ENCODE measurements around the gene CSF1R. TPM values are rescaled to one million over a fixed set of nuclear protein-coding genes. Genes with fewer than 3 reads are reported as not detected.
A peak's percentile ranks its signal among the peaks of the same experiment; 100 is the strongest.

The CSF1R gene
- polyA plus RNA-seq, 1 donor (not counting 4 experiments of a cell fraction or from before 2014, with no cell fraction given): not detected

DNA sequence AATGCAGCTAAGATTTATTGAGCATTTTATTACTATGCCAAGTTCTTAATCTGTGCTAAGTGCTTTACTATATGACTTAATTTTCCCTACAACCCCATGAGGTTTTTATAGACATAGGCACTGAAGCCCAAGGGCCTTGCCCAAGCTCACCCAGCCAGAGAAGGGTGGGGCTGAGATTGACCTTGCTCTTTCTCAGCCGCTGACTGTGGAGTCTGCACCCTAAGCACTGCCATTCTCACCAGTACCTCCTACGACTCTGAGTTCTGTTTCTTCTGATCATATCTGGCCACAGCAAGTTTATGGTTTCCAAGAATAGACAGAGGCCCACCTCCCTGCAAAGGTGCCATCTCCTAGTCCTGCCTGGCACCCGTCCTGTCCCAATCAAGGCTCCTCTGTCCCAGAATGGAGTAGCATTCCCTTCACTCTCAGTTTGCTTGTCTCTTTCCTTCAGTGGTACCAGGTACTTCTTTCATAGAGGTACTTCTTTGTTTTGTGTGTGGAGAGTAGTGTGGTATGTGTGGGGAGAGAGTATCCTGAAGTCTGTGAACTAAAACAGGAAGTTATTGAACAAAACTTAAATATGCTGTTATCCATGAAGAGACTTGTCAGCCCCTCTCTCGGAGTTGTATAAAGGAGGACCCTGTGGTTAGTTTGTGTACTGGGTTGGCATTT lies 42.6 kb downstream of the CSF1R start:
- no peaks in the 10 kb centered on the region for H3K27me3 ChIP-seq (ENCODE audit: control insufficient read depth, extremely low read depth, insufficient read depth, low read length)
- no peaks in the 10 kb centered on the region for H3K9me1 ChIP-seq (ENCODE audit: control insufficient read depth, extremely low read depth, insufficient read depth, low read length)
- no peak overlapping the region for H2AFZ ChIP-seq (ENCODE audit: control insufficient read depth, low read length)
- H3K79me2 ChIP-seq (ENCODE audit: control insufficient read depth, insufficient read depth, low read length): peaks cover 9% of the 10 kb centered on the region
- H4K20me1 ChIP-seq (ENCODE audit: control insufficient read depth, extremely low read depth, insufficient read depth, low read length): no peaks in the 10 kb centered on the region
- no peak for DNase-seq (ENCODE audit: low read depth, low spot score)
- H3K4me2 ChIP-seq (ENCODE audit: control insufficient read depth, extremely low read depth, insufficient read depth, low read depth, low read length): peak overlapping the region; percentile 11
- TF ChIP-seq EZH2 (IDR thresholded peaks at IDR 0.05; ENCODE audit: low read length): no peak
- TF ChIP-seq CTCF (optimal IDR thresholded peaks at IDR 0.05 in 1 of 3, IDR thresholded peaks at IDR 0.05 in 1 of 3, conservative IDR thresholded peaks at IDR 0.05 in 1 of 3; ENCODE audit: extremely low read depth in 1 of 3, insufficient read depth in 2 of 3, low read length in 3 of 3): no peak
- H3K36me3 ChIP-seq (ENCODE audit: control insufficient read depth in 2 of 2, extremely low read depth in 1 of 2, insufficient read depth in 2 of 2, low read length in 2 of 2): peaks cover 42 to 47% of the 10 kb centered on the region in 2 experiments
- H3K4me1 ChIP-seq (ENCODE audit: control insufficient read depth, extremely low read depth, insufficient read depth, low read length): peaks cover 21% of the 10 kb centered on the region
- no peak overlapping the region for H3K9ac ChIP-seq (ENCODE audit: control insufficient read depth, extremely low read depth, insufficient read depth, low read length)
- no peaks in the 10 kb centered on the region for H3K9me3 ChIP-seq (ENCODE audit: control insufficient read depth, low read depth, low read length)
- dilution Hi-C loops (cut with MboI; ENCODE audit: extremely low pct_ligation_motif_present, low sequenced_read_pairs): no loop called here
- FAIRE-seq: no peak
- no peak overlapping the region for H3K4me3 ChIP-seq (ENCODE audit: control insufficient read depth in 2 of 3, extremely low read depth in 1 of 3, insufficient read depth in 2 of 3, low read depth in 1 of 3, low read length in 3 of 3)
- H3K27ac ChIP-seq (ENCODE audit: control insufficient read depth, insufficient read depth, low read length): peak overlapping the region; percentile 32

DNA sequence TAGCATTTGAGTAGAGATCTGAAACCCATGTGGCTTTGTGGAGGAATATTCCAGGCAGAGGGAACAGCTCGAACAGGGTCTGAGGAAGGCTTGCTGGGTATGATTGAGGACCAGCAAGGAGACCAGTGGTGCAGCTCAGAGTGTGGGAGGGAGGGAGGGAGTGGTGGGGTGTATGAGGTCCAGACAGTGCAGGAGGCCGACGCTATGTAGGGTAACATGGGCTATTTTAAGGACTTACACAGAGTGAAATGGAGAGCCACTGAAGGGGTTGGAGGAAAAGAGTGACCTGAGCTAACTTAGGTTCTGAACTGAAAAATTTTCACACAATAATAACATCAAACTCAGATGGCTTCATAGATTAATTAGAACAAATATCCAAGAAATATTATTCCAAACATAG lies 43.9 kb downstream of the CSF1R start:
- Histone ChIP-seq H2AFZ (ENCODE audit: control insufficient read depth, low read length) (no peak overlapping the region), H3K9me1 (ENCODE audit: control insufficient read depth, extremely low read depth, insufficient read depth, low read length) (no peaks in the 10 kb centered on the region), H3K4me2 (ENCODE audit: control insufficient read depth, extremely low read depth, insufficient read depth, low read depth, low read length) (no peak overlapping the region), H3K36me3 (ENCODE audit: control insufficient read depth in 2 of 2, extremely low read depth in 1 of 2, insufficient read depth in 2 of 2, low read length in 2 of 2) (peaks cover 35 to 44% of the 10 kb centered on the region in 2 experiments), H3K9me3 (ENCODE audit: control insufficient read depth, low read depth, low read length) (no peaks in the 10 kb centered on the region), H3K79me2 (ENCODE audit: control insufficient read depth, insufficient read depth, low read length) (peaks cover 17% of the 10 kb centered on the region), H4K20me1 (ENCODE audit: control insufficient read depth, extremely low read depth, insufficient read depth, low read length) (no peaks in the 10 kb centered on the region), H3K27ac (ENCODE audit: control insufficient read depth, insufficient read depth, low read length) (no peak overlapping the region), H3K27me3 (ENCODE audit: control insufficient read depth, extremely low read depth, insufficient read depth, low read length) (no peaks in the 10 kb centered on the region), H3K4me3 (ENCODE audit: control insufficient read depth in 2 of 3, extremely low read depth in 1 of 3, insufficient read depth in 2 of 3, low read depth in 1 of 3, low read length in 3 of 3) (no peak overlapping the region), H3K9ac (ENCODE audit: control insufficient read depth, extremely low read depth, insufficient read depth, low read length) (no peak overlapping the region), H3K4me1 (ENCODE audit: control insufficient read depth, extremely low read depth, insufficient read depth, low read length) (peaks cover 21% of the 10 kb centered on the region)
- DNase-seq (ENCODE audit: low read depth, low spot score) (no peak), FAIRE-seq (no peak)
- no peak for TF ChIP-seq CTCF (optimal IDR thresholded peaks at IDR 0.05 in 1 of 3, IDR thresholded peaks at IDR 0.05 in 1 of 3, conservative IDR thresholded peaks at IDR 0.05 in 1 of 3; ENCODE audit: extremely low read depth in 1 of 3, insufficient read depth in 2 of 3, low read length in 3 of 3)
- TF ChIP-seq EZH2 (IDR thresholded peaks at IDR 0.05; ENCODE audit: low read length): no peak
- dilution Hi-C loops (cut with MboI; ENCODE audit: extremely low pct_ligation_motif_present, low sequenced_read_pairs): no loop called here
